A549 treated with AZD9567 at 1 μM for 4 hours (cell line): ENCODE measurements around the gene SHC3. TPM values are rescaled to one million over a fixed set of nuclear protein-coding genes. Genes with fewer than 3 reads are reported as not detected.

Source experiments
- total RNA-seq: library from RNA; stranded (reverse); fragments of 200-300 nt; extraction: Qiagen RNA extraction; gene quantifications from 5 replicates; pipeline ENCODE4 v1.2.3, GENCODE V29; 2022; ENCODE audit not compliant: insufficient read depth

The SHC3 gene, protein sequence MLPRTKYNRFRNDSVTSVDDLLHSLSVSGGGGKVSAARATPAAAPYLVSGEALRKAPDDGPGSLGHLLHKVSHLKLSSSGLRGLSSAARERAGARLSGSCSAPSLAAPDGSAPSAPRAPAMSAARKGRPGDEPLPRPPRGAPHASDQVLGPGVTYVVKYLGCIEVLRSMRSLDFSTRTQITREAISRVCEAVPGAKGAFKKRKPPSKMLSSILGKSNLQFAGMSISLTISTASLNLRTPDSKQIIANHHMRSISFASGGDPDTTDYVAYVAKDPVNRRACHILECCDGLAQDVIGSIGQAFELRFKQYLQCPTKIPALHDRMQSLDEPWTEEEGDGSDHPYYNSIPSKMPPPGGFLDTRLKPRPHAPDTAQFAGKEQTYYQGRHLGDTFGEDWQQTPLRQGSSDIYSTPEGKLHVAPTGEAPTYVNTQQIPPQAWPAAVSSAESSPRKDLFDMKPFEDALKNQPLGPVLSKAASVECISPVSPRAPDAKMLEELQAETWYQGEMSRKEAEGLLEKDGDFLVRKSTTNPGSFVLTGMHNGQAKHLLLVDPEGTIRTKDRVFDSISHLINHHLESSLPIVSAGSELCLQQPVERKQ
- total RNA-seq, result 0.20 to 0.39 TPM (median 0.22 TPM) in 5 replicates

DNA sequence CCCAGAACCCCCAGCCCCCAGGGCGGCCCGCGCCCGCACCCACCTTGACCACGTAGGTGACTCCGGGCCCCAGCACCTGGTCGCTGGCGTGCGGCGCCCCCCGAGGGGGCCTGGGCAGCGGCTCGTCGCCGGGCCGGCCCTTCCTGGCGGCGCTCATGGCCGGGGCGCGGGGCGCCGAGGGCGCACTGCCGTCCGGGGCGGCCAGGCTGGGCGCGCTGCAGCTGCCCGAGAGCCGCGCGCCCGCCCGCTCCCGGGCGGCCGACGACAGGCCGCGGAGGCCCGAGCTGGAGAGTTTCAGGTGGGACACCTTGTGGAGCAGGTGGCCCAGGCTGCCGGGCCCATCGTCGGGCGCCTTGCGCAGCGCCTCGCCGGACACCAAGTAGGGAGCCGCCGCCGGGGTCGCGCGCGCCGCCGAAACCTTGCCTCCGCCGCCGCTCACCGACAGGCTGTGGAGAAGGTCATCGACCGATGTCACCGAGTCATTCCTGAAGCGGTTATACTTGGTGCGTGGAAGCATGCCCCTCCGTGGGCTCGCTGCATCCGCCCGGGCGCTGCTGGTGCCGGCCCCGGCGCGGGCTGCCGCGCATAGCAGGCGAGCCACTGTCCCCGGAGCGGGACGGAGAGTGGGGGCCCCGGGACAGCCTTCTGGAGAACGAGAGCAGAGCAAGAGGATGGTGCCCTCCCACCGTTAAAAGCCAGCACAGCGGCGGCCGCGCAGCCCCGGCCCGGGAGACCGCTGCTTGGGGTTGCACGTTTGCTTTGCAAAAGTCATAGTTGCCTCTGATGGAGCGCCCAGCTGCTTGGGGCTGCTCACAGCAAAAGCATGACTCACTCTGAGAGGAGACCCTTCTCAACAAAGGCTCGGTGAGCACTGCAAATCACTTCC is at the start of gene SHC3:
Gene SHC3, minus strand, starts transcription at position 875 of the 886 bp plus-strand sequence. Its CDS starts 358 bp downstream, at position 517.

DNA sequence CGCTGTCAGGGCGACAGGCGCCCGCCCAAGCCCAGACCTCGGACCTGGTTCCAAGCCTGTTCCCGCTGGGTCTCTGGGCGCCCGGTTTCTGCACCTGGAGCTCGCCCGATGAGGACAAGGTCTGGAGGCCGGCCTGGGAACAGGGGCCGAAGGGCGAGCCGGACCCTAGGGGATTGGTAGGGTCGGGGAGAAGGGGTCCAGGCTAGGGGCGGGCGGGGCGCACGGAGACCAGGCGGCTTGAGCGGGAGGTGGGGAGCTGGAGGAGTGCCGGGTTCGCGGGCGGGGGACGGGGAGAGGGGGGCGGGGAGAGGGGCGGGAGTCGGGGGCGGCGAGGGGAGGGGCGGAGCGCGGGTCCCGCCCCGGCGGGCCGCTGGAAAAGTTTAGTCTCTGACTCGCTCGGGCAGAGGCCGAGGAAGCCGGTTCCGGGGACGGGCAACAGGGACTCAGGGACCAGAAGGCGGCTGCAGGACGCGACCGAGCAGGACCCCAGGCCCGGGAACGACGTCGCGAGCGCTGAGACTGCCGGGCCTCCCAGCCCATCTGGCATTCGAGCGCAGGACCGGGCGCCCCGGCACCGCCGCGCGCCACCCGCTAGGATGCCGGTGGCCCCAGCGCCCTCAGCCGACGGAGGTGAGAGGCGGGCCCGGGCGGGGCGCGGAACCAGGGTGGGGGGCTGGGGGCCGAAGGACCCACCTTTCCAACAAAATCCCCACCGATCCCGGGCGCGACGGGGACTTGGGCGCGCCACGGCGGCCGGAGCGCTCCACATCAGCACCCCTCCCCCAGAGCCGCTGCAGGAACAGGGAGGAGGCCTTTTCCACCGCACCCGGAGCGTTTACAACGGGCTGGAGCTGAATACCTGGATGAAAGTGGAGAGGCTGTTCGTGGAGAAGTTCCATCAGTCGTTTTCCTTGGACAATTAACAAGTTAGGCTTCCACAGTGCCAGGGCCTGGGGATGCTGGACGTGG is 187.3 kb downstream of the SHC3 start, which contains the start of gene S1PR3:
Gene S1PR3, plus strand, starts transcription at position 403 of the 969 bp plus-strand sequence. CDS start 9,733 bp downstream, outside the sequence.

Other genes starting within 250 kb of the SHC3 start
- gene S1PR3, start 187.3 kb downstream of the SHC3 start, total RNA-seq, result 67.4 to 79.6 TPM (median 77.7 TPM) in 5 replicates
- gene CKS2, start 132.4 kb upstream of the SHC3 start, total RNA-seq, result 388 to 535 TPM (median 411 TPM) in 5 replicates
- gene SECISBP2, start 139.7 kb upstream of the SHC3 start, total RNA-seq, result 20.0 to 23.3 TPM (median 21.4 TPM) in 5 replicates